ENCODE results near the gene SLC25A3. TPM values are rescaled to one million over a fixed set of nuclear protein-coding genes. Genes with fewer than 3 reads are reported as not detected.

The SLC25A3 gene
- total RNA-seq, 5 donors from 2014 or later (not counting 1 experiment from before 2014, with no cell fraction given): 256 to 438 (median 269) TPM

DNA sequence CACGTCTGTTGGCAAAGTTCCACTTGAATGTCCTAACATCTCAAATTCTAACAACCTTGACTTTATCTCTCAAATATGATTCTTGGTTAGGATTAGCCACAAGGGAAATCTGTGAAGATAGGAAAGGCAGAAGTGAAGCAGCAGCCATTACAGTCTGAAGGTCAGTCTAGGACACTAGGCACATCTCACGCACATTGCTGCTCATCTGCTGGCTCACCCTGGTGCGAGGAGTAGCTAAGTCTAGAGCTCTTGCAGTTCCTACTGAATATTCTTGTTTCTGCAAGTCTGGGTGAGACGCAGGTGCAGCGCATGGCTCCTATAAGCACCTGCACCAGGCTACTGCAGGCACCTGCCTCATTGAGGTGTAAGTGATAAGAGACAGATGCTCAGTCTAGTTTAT is 6.4 kb upstream of the SLC25A3 start:
- no peak overlapping the region for H3K27ac Mint-ChIP-seq
- POLR2A ChIA-PET: no interaction called here

GRCh38 chr12:98591209-98591608 is 2.3 kb upstream of the SLC25A3 start:
- Histone ChIP-seq H3K27me3 (replicated peaks in 1 of 2; ENCODE audit: control insufficient read depth in 2 of 2, extremely low read depth in 1 of 2, insufficient read depth in 2 of 2, low read length in 1 of 2) (no peaks in the 10 kb centered on the region), H3K36me3 (ENCODE audit: control insufficient read depth in 2 of 2, extremely low read depth in 1 of 2, insufficient read depth in 1 of 2, low read length in 1 of 2) (peaks cover 0 to 6% of the 10 kb centered on the region in 2 donors), H3K4me1 (ENCODE audit: control insufficient read depth in 1 of 2, extremely low read depth in 1 of 2, insufficient read depth in 2 of 2, low read length in 2 of 2) (peaks cover 14 to 18% of the 10 kb centered on the region in 2 experiments), H3K4me3 (ENCODE audit: control insufficient read depth in 1 of 2, extremely low read depth in 1 of 2, low read length in 1 of 2) (no peak overlapping the region), H3K27ac (ENCODE audit: low read length) (no peak overlapping the region), H3K9me3 (no peaks in the 10 kb centered on the region)
- Mint-ChIP-seq H3K27ac (peak overlapping the region in 1 of 2 donors; percentile 22), H3K36me3 (peaks cover 16% of the 10 kb centered on the region), H3K4me1 (peaks cover 21 to 28% (median 23%) of the 10 kb centered on the region in 3 donors), H3K27me3 (no peaks in the 10 kb centered on the region), H3K4me3 (peak overlapping the region in 2 of 3 donors; percentile 27 to 48), H3K9me3 (no peaks in the 10 kb centered on the region)
- no peak for ATAC-seq (replicated peaks in 1 of 4)
- no CpG with 5 or more reads among the region's 4 CpGs for WGBS (ENCODE audit: insufficient coverage)
- DNase-seq: no peak
- ChIA-PET POLR2A (interaction anchor here in 1 of 2 donors (0.6 kb wide), 1 partner anchor 24 kb away, joined by 15 read pairs; no protein-coding TSS in a partner anchor), CTCF (interaction anchor here in 1 of 2 donors (0.6 kb wide), 1 partner anchor 81 kb away, joined by 3 read pairs; no protein-coding TSS in a partner anchor)

More for the DNA sequence above, 6.4 kb upstream of the SLC25A3 start:
- no peak for ATAC-seq (replicated peaks in 1 of 4)
- Histone ChIP-seq H3K4me1 (ENCODE audit: control insufficient read depth in 1 of 2, extremely low read depth in 1 of 2, insufficient read depth in 2 of 2, low read length in 2 of 2) (no peaks in the 10 kb centered on the region), H3K4me3 (ENCODE audit: control insufficient read depth in 1 of 2, extremely low read depth in 1 of 2, low read length in 1 of 2) (no peak overlapping the region), H3K36me3 (ENCODE audit: control insufficient read depth in 2 of 2, extremely low read depth in 1 of 2, insufficient read depth in 1 of 2, low read length in 1 of 2) (no peaks in the 10 kb centered on the region), H3K27ac (ENCODE audit: low read length) (no peak overlapping the region), H3K9me3 (no peaks in the 10 kb centered on the region), H3K27me3 (replicated peaks in 1 of 2; ENCODE audit: control insufficient read depth in 2 of 2, extremely low read depth in 1 of 2, insufficient read depth in 2 of 2, low read length in 1 of 2) (no peaks in the 10 kb centered on the region)
- H3K36me3 Mint-ChIP-seq: no peaks in the 10 kb centered on the region
- H3K9me3 Mint-ChIP-seq: no peaks in the 10 kb centered on the region
- no peak overlapping the region for H3K4me3 Mint-ChIP-seq
- CTCF ChIA-PET: interaction anchor here in 1 of 2 donors (0.7 kb wide), 1 partner anchor 1736 kb away, joined by 3 read pairs; no protein-coding TSS in a partner anchor
- no peak for DNase-seq
- H3K27me3 Mint-ChIP-seq: no peaks in the 10 kb centered on the region
- H3K4me1 Mint-ChIP-seq: peaks cover 0 to 1% (median 0%) of the 10 kb centered on the region in 3 donors
- WGBS (ENCODE audit: insufficient coverage): 86% methylated on average over 3 of the region's 5 CpGs

- Mint-ChIP-seq H3K4me1 (peaks cover 27 to 39% (median 33%) of the 10 kb centered on the region in 3 donors), H3K27me3 (no peaks in the 10 kb centered on the region), H3K4me3 (peak overlapping the region; percentile 90 to 95 (median 91)), H3K27ac (peak overlapping the region; percentile 95 to 99), H3K9me3 (no peaks in the 10 kb centered on the region), H3K36me3 (peaks cover 17% of the 10 kb centered on the region)
- Histone ChIP-seq H3K27me3 (replicated peaks in 1 of 2; ENCODE audit: control insufficient read depth in 2 of 2, extremely low read depth in 1 of 2, insufficient read depth in 2 of 2, low read length in 1 of 2) (no peaks in the 10 kb centered on the region), H3K4me1 (ENCODE audit: control insufficient read depth in 1 of 2, extremely low read depth in 1 of 2, insufficient read depth in 2 of 2, low read length in 2 of 2) (peaks cover 18 to 21% of the 10 kb centered on the region in 2 experiments), H3K36me3 (ENCODE audit: control insufficient read depth in 2 of 2, extremely low read depth in 1 of 2, insufficient read depth in 1 of 2, low read length in 1 of 2) (peaks cover 0 to 21% of the 10 kb centered on the region in 2 donors), H3K4me3 (ENCODE audit: control insufficient read depth in 1 of 2, extremely low read depth in 1 of 2, low read length in 1 of 2) (peak overlapping the region; percentile 85 to 97), H3K27ac (ENCODE audit: low read length) (peak overlapping the region; percentile 87), H3K9me3 (no peaks in the 10 kb centered on the region)
- 40% methylated on average over 1 of the region's 9 CpGs for WGBS (ENCODE audit: insufficient coverage)
- ChIA-PET CTCF (interaction anchor here (0.6 to 2.2 kb wide), 10 partner anchors 14 to 1686 kb away, joined by 3 to 20 read pairs (median 5); partner anchors contain the start of genes IKBIP (in 1 of the 2) and NEDD1 (in 1 of the 2)), POLR2A (interaction anchor here (0.6 to 1.7 kb wide), 12 partner anchors 9 to 76 kb away, joined by 3 to 13 read pairs (median 3); partner anchors contain the start of genes APAF1 (in 1 of the 2) and IKBIP (in 1 of the 2))
- peak in 2 of 35 experiments; percentile 9 to 59 for DNase-seq
- peak; percentile 4 to 12 (median 9) for ATAC-seq (replicated peaks in 1 of 4)
These were observed 612 bp upstream of the SLC25A3 start for GRCh38 chr12:98592825-98593322.

DNA sequence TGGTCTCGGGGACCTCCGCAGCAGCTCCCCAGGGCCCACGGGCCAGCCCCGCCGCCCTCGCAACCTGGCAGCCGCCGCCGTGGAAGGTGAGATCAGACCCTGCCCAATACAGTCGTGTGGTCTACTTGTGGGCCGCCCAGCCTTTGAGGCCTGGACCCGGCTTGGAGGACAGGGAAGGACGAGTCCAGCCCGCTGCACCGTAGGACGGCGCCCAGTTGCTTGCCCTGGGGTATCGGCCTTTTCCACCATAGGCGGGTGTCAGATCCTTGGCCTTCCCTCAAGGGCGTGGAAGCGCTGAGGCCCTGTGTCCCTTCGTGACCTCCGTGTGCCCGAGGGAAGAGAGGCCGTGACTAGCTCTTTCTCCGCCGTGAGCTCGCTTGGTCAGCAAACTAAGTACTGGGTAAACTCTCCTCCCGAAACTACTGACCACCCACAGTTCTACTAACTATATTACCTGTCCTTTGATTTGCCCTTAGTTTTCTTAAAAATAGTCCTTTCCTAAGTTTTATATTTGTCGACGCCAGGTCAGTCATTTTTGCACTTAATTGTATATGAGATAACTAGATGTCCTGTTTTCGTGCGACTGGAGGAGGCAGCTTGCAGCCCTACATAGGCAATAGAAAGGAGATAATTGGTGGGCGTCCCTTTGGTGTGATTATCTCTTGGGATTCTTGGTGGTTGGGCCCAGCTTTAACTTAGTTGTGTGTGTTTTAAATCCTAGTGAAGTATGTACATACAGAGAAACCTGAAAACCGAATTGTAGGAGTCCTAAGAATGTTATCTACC is 757 bp downstream of the SLC25A3 start:
- peak overlapping the region; percentile 95 to 99 for H3K27ac Mint-ChIP-seq
- Histone ChIP-seq H3K36me3 (ENCODE audit: control insufficient read depth in 2 of 2, extremely low read depth in 1 of 2, insufficient read depth in 1 of 2, low read length in 1 of 2) (peaks cover 0 to 33% of the 10 kb centered on the region in 2 donors), H3K4me3 (ENCODE audit: control insufficient read depth in 1 of 2, extremely low read depth in 1 of 2, low read length in 1 of 2) (peak overlapping the region; percentile 85 to 97), H3K4me1 (ENCODE audit: control insufficient read depth in 1 of 2, extremely low read depth in 1 of 2, insufficient read depth in 2 of 2, low read length in 2 of 2) (peaks cover 18 to 21% of the 10 kb centered on the region in 2 experiments), H3K27me3 (replicated peaks in 1 of 2; ENCODE audit: control insufficient read depth in 2 of 2, extremely low read depth in 1 of 2, insufficient read depth in 2 of 2, low read length in 1 of 2) (no peaks in the 10 kb centered on the region), H3K27ac (ENCODE audit: low read length) (peak overlapping the region; percentile 94), H3K9me3 (no peaks in the 10 kb centered on the region)
- peaks cover 27 to 43% (median 35%) of the 10 kb centered on the region in 3 donors for H3K4me1 Mint-ChIP-seq
- H3K27me3 Mint-ChIP-seq: no peaks in the 10 kb centered on the region
- ChIA-PET POLR2A (interaction anchor here (0.5 to 1.7 kb wide), 9 partner anchors 18 to 50 kb away, joined by 3 to 19 read pairs (median 7); partner anchors contain the start of genes APAF1 (in 1 of the 2) and IKBIP (in 1 of the 2)), CTCF (interaction anchor here (0.8 to 2.2 kb wide), 8 partner anchors 27 to 103 kb away, joined by 3 to 20 read pairs (median 6); partner anchors contain the start of gene IKBIP (in 1 of the 2))
- ATAC-seq (replicated peaks in 1 of 4) (peak in 1 of 4 experiments; percentile 1), DNase-seq (peak in 2 of 35 experiments; percentile 16 to 30)
- H3K4me3 Mint-ChIP-seq: peak overlapping the region; percentile 90 to 95 (median 91)
- 0% methylated on average over 25 of the region's 35 CpGs for WGBS (ENCODE audit: insufficient coverage)
- no peaks in the 10 kb centered on the region for H3K9me3 Mint-ChIP-seq
- peaks cover 23% of the 10 kb centered on the region for H3K36me3 Mint-ChIP-seq

GRCh38 chr12:98595243-98595988 is 1.9 kb downstream of the SLC25A3 start:
- ATAC-seq (replicated peaks in 1 of 4) (no peak), DNase-seq (peak in 4 of 35 experiments; percentile 11 to 48 (median 25))
- Mint-ChIP-seq H3K27ac (peak overlapping the region; percentile 95 to 99), H3K9me3 (no peaks in the 10 kb centered on the region), H3K4me1 (peaks cover 27 to 43% (median 36%) of the 10 kb centered on the region in 3 donors), H3K27me3 (no peaks in the 10 kb centered on the region), H3K36me3 (peaks cover 23% of the 10 kb centered on the region), H3K4me3 (peak overlapping the region; percentile 90 to 95 (median 91))
- Histone ChIP-seq H3K4me1 (ENCODE audit: control insufficient read depth in 1 of 2, extremely low read depth in 1 of 2, insufficient read depth in 2 of 2, low read length in 2 of 2) (peaks cover 18 to 21% of the 10 kb centered on the region in 2 experiments), H3K9me3 (no peaks in the 10 kb centered on the region), H3K4me3 (ENCODE audit: control insufficient read depth in 1 of 2, extremely low read depth in 1 of 2, low read length in 1 of 2) (peak overlapping the region; percentile 35 to 85), H3K36me3 (ENCODE audit: control insufficient read depth in 2 of 2, extremely low read depth in 1 of 2, insufficient read depth in 1 of 2, low read length in 1 of 2) (peaks cover 5 to 45% of the 10 kb centered on the region in 2 donors), H3K27ac (ENCODE audit: low read length) (peak overlapping the region; percentile 94), H3K27me3 (replicated peaks in 1 of 2; ENCODE audit: control insufficient read depth in 2 of 2, extremely low read depth in 1 of 2, insufficient read depth in 2 of 2, low read length in 1 of 2) (no peaks in the 10 kb centered on the region)
- 0% methylated on average over 2 of the region's 3 CpGs for WGBS (ENCODE audit: insufficient coverage)
- POLR2A ChIA-PET: interaction anchor here (0.6 to 1.2 kb wide), 4 partner anchors 24 to 81 kb away, joined by 3 to 6 read pairs (median 4); no protein-coding TSS in a partner anchor
- CTCF ChIA-PET: interaction anchor here in 1 of 2 donors (0.8 to 1.1 kb wide), 2 partner anchors 51 to 56 kb away, joined by 3 read pairs; no protein-coding TSS in a partner anchor

Data from T-cell (primary cell).